Measurements from ENCODE around the gene ARHGAP18. TPM values are rescaled to one million over a fixed set of nuclear protein-coding genes. Genes with fewer than 3 reads are reported as not detected.

The ARHGAP18 gene
- total and polyA plus RNA-seq, 2 of the 13 experiments (the other 11 are each of a cell fraction or from before 2014, with no cell fraction given), result 58.2 to 115 TPM

DNA sequence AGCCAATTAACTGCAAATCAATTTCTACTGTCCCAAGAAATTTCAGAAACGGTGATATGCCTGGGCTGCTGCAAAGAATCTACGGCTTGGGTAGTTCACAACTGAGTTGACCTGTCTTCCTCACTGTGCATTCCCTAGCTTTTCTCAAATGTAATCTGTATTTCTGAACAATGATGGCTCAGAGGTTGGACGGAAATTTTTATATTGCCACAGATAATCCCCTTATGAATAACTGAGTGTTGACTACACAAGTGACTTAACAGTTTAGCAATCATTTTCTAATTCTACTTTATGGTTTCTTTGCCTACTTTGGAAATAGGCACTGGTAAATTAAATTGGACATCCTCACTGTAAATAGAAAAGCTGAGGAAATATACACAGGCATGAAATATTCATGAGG is 94.5 kb downstream of the ARHGAP18 start (continued):
- TF ChIP-seq, protein P1, sequence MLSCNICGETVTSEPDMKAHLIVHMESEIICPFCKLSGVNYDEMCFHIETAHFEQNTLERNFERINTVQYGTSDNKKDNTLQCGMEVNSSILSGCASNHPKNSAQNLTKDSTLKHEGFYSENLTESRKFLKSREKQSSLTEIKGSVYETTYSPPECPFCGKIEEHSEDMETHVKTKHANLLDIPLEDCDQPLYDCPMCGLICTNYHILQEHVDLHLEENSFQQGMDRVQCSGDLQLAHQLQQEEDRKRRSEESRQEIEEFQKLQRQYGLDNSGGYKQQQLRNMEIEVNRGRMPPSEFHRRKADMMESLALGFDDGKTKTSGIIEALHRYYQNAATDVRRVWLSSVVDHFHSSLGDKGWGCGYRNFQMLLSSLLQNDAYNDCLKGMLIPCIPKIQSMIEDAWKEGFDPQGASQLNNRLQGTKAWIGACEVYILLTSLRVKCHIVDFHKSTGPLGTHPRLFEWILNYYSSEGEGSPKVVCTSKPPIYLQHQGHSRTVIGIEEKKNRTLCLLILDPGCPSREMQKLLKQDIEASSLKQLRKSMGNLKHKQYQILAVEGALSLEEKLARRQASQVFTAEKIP (CRISPR knock-in tag; IDR thresholded peaks at IDR 0.05; ENCODE audit: borderline replicate concordance), result no peak
- TF ChIP-seq RFX5 (IDR thresholded peaks at IDR 0.05; ENCODE audit: low read depth, low read length) (no peak), ZNF260 (CRISPR knock-in tag; IDR thresholded peaks at IDR 0.05; ENCODE audit: borderline replicate concordance, low read depth) (no peak)
- TF ChIP-seq, protein P2, sequence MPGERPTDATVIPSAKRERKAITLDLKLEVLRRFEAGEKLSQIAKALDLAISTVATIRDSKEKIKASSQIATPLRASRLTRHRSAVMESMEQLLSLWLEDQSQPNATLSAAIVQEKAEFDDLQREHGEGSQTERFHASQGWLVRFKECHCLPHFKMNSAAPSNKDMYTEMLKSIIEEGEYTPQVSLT (CRISPR knock-in tag; IDR thresholded peaks at IDR 0.05; ENCODE audit: borderline replicate concordance, low read depth), result no peak
- TF ChIP-seq, protein P3, sequence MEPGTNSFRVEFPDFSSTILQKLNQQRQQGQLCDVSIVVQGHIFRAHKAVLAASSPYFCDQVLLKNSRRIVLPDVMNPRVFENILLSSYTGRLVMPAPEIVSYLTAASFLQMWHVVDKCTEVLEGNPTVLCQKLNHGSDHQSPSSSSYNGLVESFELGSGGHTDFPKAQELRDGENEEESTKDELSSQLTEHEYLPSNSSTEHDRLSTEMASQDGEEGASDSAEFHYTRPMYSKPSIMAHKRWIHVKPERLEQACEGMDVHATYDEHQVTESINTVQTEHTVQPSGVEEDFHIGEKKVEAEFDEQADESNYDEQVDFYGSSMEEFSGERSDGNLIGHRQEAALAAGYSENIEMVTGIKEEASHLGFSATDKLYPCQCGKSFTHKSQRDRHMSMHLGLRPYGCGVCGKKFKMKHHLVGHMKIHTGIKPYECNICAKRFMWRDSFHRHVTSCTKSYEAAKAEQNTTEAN (CRISPR knock-in tag; conservative IDR thresholded peaks at IDR 0.05), result no peak

DNA sequence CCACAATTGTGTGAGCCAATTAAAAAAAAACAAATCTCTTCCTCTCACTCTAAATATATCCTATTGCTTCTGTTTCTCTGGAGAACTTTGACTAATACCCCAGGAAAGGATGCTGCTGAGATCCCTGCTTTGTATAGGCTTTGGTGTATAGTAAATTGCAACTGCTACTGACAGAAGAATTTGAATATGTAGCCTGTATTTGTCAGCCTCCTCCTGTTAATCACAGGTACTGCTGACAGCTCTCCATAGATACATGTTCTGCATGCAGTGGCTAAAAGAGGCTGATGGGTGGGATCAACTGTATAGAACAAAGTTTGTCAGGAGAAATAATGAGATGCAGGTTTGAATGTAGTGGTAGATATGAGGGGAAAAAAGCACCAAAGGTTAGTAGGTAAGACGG is 95.0 kb downstream of the ARHGAP18 start:
- no peak overlapping the region for H3K4me3 ChIP-seq (replicated peaks in 1 of 3; ENCODE audit: insufficient read depth in 1 of 3, low read depth in 2 of 3, low read length in 3 of 3)
- no peak overlapping the region for H3K9ac ChIP-seq (ENCODE audit: insufficient read depth, low read depth, low read length)
- 96% methylated on average over 1 of the region's 1 CpG for WGBS (ENCODE audit: low lambda C conversion rate)
- in situ Hi-C loops (cut with HindIII; ENCODE audit: extremely low pct_ligation_motif_present, low pct_unique_long_range_greater_than_20kb), result no loop called here
- no peaks in the 10 kb centered on the region for H3K27me3 ChIP-seq (ENCODE audit: control insufficient read depth in 1 of 2, insufficient read depth in 2 of 2, low read length in 2 of 2)
- ATAC-seq, result peak; percentile 44; the same call in 1 of the 3 replicates
- no peak for DNase-seq (ENCODE audit: low spot score)
- intact Hi-C loops (cut with micrococcal nuclease; ENCODE audit: unreplicated experiment), result no loop called here
- no peak overlapping the region for H3K27ac ChIP-seq (ENCODE audit: extremely low read length, insufficient read depth, low read length)
- H2AFZ ChIP-seq (ENCODE audit: low read length), result no peak overlapping the region
- no peaks in the 10 kb centered on the region for H3K4me1 ChIP-seq (ENCODE audit: insufficient read depth, low read length)
- H3K79me2 ChIP-seq (ENCODE audit: insufficient read depth, low read length), result no peaks in the 10 kb centered on the region
- CTCF ChIA-PET (ENCODE audit: low intra/inter-chr PET ratio, low total read pairs), result no interaction called here
- peaks cover 18 to 88% of the 10 kb centered on the region in 2 experiments for H3K36me3 ChIP-seq (replicated peaks in 1 of 2; ENCODE audit: control insufficient read depth in 1 of 2, insufficient read depth in 2 of 2, low read length in 2 of 2)
- TF ChIP-seq GMEB2 (CRISPR knock-in tag; IDR thresholded peaks at IDR 0.05; ENCODE audit: low read depth) (no peak), SMAD1 (CRISPR knock-in tag; IDR thresholded peaks at IDR 0.05; ENCODE audit: borderline replicate concordance, low read depth) (no peak), FOXK2 (IDR thresholded peaks at IDR 0.05) (no peak), RBM22 (optimal IDR thresholded peaks at IDR 0.05; ENCODE audit: low read length) (peak; percentile 45)
- H3K9me3 ChIP-seq (ENCODE audit: low read length), result no peaks in the 10 kb centered on the region
- no peak overlapping the region for H3K4me2 ChIP-seq (ENCODE audit: low read depth, low read length)
- no TSS peak for BruUV-seq (replicated peaks)
- no peaks in the 10 kb centered on the region for H4K20me1 ChIP-seq (ENCODE audit: insufficient read depth, low read length)
- POLR2A ChIA-PET, result no interaction called here
- FAIRE-seq, result no peak
